ENCODE data around the gene TLR5. TPM values are rescaled to one million over a fixed set of nuclear protein-coding genes. Genes with fewer than 3 reads are reported as not detected.

Gene TLR5
- polyA plus RNA-seq, 1 donor (not counting 4 experiments of a cell fraction or from before 2014, with no cell fraction given): 1.3 TPM

DNA sequence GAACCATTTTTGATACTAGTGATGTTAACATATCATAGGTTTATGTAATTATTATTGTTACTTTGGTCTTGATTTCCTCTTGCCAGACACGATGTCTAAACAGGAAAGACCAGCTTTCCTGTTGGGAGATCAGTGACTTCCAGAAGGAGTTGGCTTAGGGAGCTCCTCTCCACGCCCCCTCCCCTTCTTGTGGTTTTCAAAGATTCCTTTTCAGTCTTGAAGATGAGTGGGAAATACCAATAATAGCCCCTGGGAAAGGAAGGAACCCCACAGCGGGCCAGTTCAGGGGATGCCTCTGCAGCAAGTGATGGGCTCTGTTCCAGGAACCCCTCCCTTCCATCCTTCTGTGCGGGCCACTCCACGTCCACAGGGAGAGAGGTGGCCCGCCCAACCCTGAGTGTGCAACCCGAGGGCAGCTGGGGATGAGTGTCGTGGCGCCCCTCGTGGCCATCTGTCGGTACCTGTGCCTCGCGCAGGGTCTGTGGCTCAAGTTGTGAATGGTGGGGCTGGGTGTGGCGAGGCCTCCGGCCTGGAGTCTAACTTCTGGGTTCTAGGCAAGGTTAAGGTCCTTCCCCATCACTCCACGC, 65.7 kb downstream of the TLR5 start:
- no peaks in the 10 kb centered on the region for H3K9me3 ChIP-seq (ENCODE audit: control insufficient read depth, low read depth, low read length)
- dilution Hi-C loops (cut with MboI; ENCODE audit: extremely low pct_ligation_motif_present, low sequenced_read_pairs): loop anchor here (25.0 kb wide), 1 partner anchor 290 kb away; no protein-coding TSS in a partner anchor
- H4K20me1 ChIP-seq (ENCODE audit: control insufficient read depth, extremely low read depth, insufficient read depth, low read length): no peaks in the 10 kb centered on the region
- H3K79me2 ChIP-seq (ENCODE audit: control insufficient read depth, insufficient read depth, low read length): no peaks in the 10 kb centered on the region
- H3K9ac ChIP-seq (ENCODE audit: control insufficient read depth, extremely low read depth, insufficient read depth, low read length): no peak overlapping the region
- no peak overlapping the region for H2AFZ ChIP-seq (ENCODE audit: control insufficient read depth, low read length)
- H3K4me2 ChIP-seq (ENCODE audit: control insufficient read depth, extremely low read depth, insufficient read depth, low read depth, low read length): no peak overlapping the region
- H3K27ac ChIP-seq (ENCODE audit: control insufficient read depth, insufficient read depth, low read length): no peak overlapping the region
- no peak for TF ChIP-seq EZH2 (IDR thresholded peaks at IDR 0.05; ENCODE audit: low read length)
- TF ChIP-seq, protein P1, sequence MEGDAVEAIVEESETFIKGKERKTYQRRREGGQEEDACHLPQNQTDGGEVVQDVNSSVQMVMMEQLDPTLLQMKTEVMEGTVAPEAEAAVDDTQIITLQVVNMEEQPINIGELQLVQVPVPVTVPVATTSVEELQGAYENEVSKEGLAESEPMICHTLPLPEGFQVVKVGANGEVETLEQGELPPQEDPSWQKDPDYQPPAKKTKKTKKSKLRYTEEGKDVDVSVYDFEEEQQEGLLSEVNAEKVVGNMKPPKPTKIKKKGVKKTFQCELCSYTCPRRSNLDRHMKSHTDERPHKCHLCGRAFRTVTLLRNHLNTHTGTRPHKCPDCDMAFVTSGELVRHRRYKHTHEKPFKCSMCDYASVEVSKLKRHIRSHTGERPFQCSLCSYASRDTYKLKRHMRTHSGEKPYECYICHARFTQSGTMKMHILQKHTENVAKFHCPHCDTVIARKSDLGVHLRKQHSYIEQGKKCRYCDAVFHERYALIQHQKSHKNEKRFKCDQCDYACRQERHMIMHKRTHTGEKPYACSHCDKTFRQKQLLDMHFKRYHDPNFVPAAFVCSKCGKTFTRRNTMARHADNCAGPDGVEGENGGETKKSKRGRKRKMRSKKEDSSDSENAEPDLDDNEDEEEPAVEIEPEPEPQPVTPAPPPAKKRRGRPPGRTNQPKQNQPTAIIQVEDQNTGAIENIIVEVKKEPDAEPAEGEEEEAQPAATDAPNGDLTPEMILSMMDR (optimal IDR thresholded peaks at IDR 0.05 in 1 of 3, IDR thresholded peaks at IDR 0.05 in 1 of 3, conservative IDR thresholded peaks at IDR 0.05 in 1 of 3; ENCODE audit: extremely low read depth in 1 of 3, insufficient read depth in 2 of 3, low read length in 3 of 3): peak in 1 of 3 experiments; percentile 17
- H3K4me1 ChIP-seq (ENCODE audit: control insufficient read depth, extremely low read depth, insufficient read depth, low read length): no peaks in the 10 kb centered on the region
- no peaks in the 10 kb centered on the region for H3K9me1 ChIP-seq (ENCODE audit: control insufficient read depth, extremely low read depth, insufficient read depth, low read length)
- DNase-seq (ENCODE audit: low read depth, low spot score) (no peak), FAIRE-seq (no peak)
- H3K27me3 ChIP-seq (ENCODE audit: control insufficient read depth, extremely low read depth, insufficient read depth, low read length): peaks cover 16% of the 10 kb centered on the region
- H3K36me3 ChIP-seq (ENCODE audit: control insufficient read depth in 2 of 2, extremely low read depth in 1 of 2, insufficient read depth in 2 of 2, low read length in 2 of 2): no peaks in the 10 kb centered on the region
- H3K4me3 ChIP-seq (ENCODE audit: control insufficient read depth in 2 of 3, extremely low read depth in 1 of 3, insufficient read depth in 2 of 3, low read depth in 1 of 3, low read length in 3 of 3): no peak overlapping the region

DNA sequence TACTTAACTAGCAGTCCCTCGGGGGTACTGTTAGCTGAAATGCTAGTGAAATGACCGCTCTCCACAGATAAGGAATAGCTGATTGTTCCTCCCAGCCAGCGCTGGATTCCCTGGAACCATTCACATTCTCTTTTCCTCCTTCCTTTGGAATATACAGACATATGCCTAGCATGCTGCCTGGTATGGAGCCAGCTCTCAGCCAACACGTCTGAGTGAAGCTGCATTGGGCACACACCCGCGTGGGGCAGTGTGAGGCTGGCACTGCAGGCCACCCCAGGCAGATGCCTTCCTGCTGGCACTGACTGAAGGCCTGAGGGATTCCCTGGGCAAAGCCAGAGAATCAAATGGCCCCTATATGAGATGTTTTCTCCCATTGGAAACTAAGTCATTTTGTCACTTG, 66.7 kb downstream of the TLR5 start:
- no peaks in the 10 kb centered on the region for H3K36me3 ChIP-seq (ENCODE audit: control insufficient read depth in 2 of 2, extremely low read depth in 1 of 2, insufficient read depth in 2 of 2, low read length in 2 of 2)
- DNase-seq (ENCODE audit: low read depth, low spot score): no peak
- dilution Hi-C loops (cut with MboI; ENCODE audit: extremely low pct_ligation_motif_present, low sequenced_read_pairs): loop anchor here (25.0 kb wide), 1 partner anchor 289 kb away; no protein-coding TSS in a partner anchor
- H3K4me2 ChIP-seq (ENCODE audit: control insufficient read depth, extremely low read depth, insufficient read depth, low read depth, low read length): no peak overlapping the region
- H4K20me1 ChIP-seq (ENCODE audit: control insufficient read depth, extremely low read depth, insufficient read depth, low read length): no peaks in the 10 kb centered on the region
- no peaks in the 10 kb centered on the region for H3K9me3 ChIP-seq (ENCODE audit: control insufficient read depth, low read depth, low read length)
- H3K4me1 ChIP-seq (ENCODE audit: control insufficient read depth, extremely low read depth, insufficient read depth, low read length): no peaks in the 10 kb centered on the region
- no peak overlapping the region for H3K27ac ChIP-seq (ENCODE audit: control insufficient read depth, insufficient read depth, low read length)
- H3K27me3 ChIP-seq (ENCODE audit: control insufficient read depth, extremely low read depth, insufficient read depth, low read length): peaks cover 16% of the 10 kb centered on the region
- H3K9ac ChIP-seq (ENCODE audit: control insufficient read depth, extremely low read depth, insufficient read depth, low read length): no peak overlapping the region
- no peak for FAIRE-seq
- H3K79me2 ChIP-seq (ENCODE audit: control insufficient read depth, insufficient read depth, low read length): no peaks in the 10 kb centered on the region
- TF ChIP-seq, protein P1 (optimal IDR thresholded peaks at IDR 0.05 in 1 of 3, IDR thresholded peaks at IDR 0.05 in 1 of 3, conservative IDR thresholded peaks at IDR 0.05 in 1 of 3; ENCODE audit: extremely low read depth in 1 of 3, insufficient read depth in 2 of 3, low read length in 3 of 3): no peak
- no peak for TF ChIP-seq EZH2 (IDR thresholded peaks at IDR 0.05; ENCODE audit: low read length)
- no peak overlapping the region for H2AFZ ChIP-seq (ENCODE audit: control insufficient read depth, low read length)
- H3K4me3 ChIP-seq (ENCODE audit: control insufficient read depth in 2 of 3, extremely low read depth in 1 of 3, insufficient read depth in 2 of 3, low read depth in 1 of 3, low read length in 3 of 3): no peak overlapping the region
- no peaks in the 10 kb centered on the region for H3K9me1 ChIP-seq (ENCODE audit: control insufficient read depth, extremely low read depth, insufficient read depth, low read length)
